SK-MEL-5 (cell line): ENCODE results near the gene CTTN. TPM values are rescaled to one million over a fixed set of nuclear protein-coding genes. Genes with fewer than 3 reads are reported as not detected.

ENCODE experiments used
- DNase-seq: peaks from one replicate; pipeline ENCODE4 v3.0.0-alpha.2; 2016; ENCODE audit warnings: low read depth, low spot score
- in situ Hi-C: cut with HindIII; loops from 2 replicates; pipeline ENCODE4 v1.10.0; 2016; ENCODE audit warnings: low sequenced_read_pairs, high pct_unique_total_duplicates, low pct_unique_long_range_greater_than_20kb
- polyA plus RNA-seq, 2 experiments: library from polyadenylated mRNA; depleted of rRNA; stranded (reverse); fragments of >200 nt; gene quantifications; 2 replicates each; pipeline ENCODE4 v1.2.3, GENCODE V29; 2015
- total RNA-seq: library from RNA; depleted of rRNA; stranded (reverse); fragments of >200 nt; shearing (Covaris generic); gene quantifications from 2 replicates; pipeline ENCODE4 v1.2.3, GENCODE V29; 2014; rRNA removed

Gene CTTN
- total RNA-seq, result 647 and 651 TPM in 2 replicates
- 766 and 876 TPM in 2 replicates for polyA plus RNA-seq (2015; cell fraction: cytosol; rRNA removed)
- polyA plus RNA-seq (2015; cell fraction: nucleus; rRNA removed), result 4,663 and 5,004 TPM in 2 replicates

- in situ Hi-C loops, result no loop called here
- peak; percentile 97 for DNase-seq
Measured at GRCh38 chr11:70397983-70398833, at the start of gene CTTN. Gene CTTN, plus strand, starts transcription at chr11:70398529. Its CDS starts 8,769 bp downstream, at chr11:70407298.

GRCh38 chr11:70348608-70349007, 49.7 kb upstream of the CTTN start:
- DNase-seq, result no peak
- in situ Hi-C loops, result no loop called here

GRCh38 chr11:70351646-70352045, 46.7 kb upstream of the CTTN start:
- no peak for DNase-seq
- in situ Hi-C loops, result loop anchor here (5.0 kb wide), 1 partner anchor 69 kb away; no protein-coding TSS in a partner anchor

DNA sequence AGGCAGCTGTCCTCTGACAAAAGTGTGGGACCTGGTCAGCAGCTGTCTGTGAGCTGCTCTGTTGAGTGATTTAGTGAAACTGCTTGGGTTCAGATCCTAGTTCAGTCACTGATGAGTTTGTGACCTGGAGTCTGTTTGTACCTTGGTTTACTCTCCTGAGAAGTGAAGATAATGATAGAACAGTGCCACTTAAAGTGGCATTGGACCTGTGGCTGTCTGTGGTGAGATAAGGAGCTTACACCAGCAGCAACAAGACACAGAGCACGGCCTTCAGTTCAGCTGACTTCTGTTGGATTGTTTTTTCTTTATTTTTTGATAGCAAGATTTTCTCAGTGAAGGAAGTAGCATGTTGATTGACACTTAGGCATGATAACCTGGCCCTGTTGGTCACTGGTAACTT, 46.2 kb upstream of the CTTN start:
- in situ Hi-C loops, result loop anchor here (5.0 kb wide), 1 partner anchor 70 kb away; no protein-coding TSS in a partner anchor
- DNase-seq, result no peak

GRCh38 chr11:70352601-70353000, 45.7 kb upstream of the CTTN start:
- in situ Hi-C loops, result loop anchor here (5.0 kb wide), 1 partner anchor 70 kb away; no protein-coding TSS in a partner anchor
- no peak for DNase-seq

- in situ Hi-C loops, result loop anchor here (5.0 kb wide), 1 partner anchor 71 kb away; no protein-coding TSS in a partner anchor
- no peak for DNase-seq
Measured at GRCh38 chr11:70353329-70353728, 45.0 kb upstream of the CTTN start.

- in situ Hi-C loops, result loop anchor here (5.0 kb wide), 1 partner anchor 72 kb away; no protein-coding TSS in a partner anchor
- DNase-seq, result no peak
Measured at GRCh38 chr11:70353900-70354568, 44.3 kb upstream of the CTTN start.

DNA sequence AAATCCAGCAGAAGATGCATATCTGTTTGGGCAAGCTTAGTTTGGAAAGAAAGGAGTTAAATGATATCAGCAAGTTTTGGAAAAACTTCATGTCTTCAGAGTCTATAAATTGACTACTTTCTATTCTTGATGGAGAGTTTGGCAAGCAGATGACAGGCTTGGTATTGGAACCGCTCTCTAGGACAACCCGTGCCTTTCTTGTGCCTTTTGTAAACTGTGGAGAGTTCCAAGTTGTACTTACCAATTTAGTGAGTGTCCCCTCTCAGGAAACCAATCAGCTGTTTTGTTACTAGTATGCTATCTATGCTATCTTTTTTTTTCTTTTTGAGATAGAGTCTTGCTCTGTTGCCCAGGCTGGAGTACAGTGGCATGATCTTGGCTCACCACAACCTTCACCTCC, 43.7 kb upstream of the CTTN start:
- no peak for DNase-seq
- in situ Hi-C loops, result loop anchor here (5.0 kb wide), 1 partner anchor 72 kb away; no protein-coding TSS in a partner anchor

- in situ Hi-C loops, result no loop called here
- no peak for DNase-seq
Measured at GRCh38 chr11:70358753-70359152, 39.6 kb upstream of the CTTN start.

GRCh38 chr11:70359451-70360205, 38.7 kb upstream of the CTTN start:
- no peak for DNase-seq
- in situ Hi-C loops, result no loop called here

GRCh38 chr11:70360211-70360610, 38.1 kb upstream of the CTTN start:
- DNase-seq, result no peak

GRCh38 chr11:70364178-70364577, 34.2 kb upstream of the CTTN start:
- in situ Hi-C loops, result no loop called here
- DNase-seq, result no peak

More at GRCh38 chr11:70360211-70360610, 38.1 kb upstream of the CTTN start:
- in situ Hi-C loops, result no loop called here

GRCh38 chr11:70364745-70365543, 33.4 kb upstream of the CTTN start:
- in situ Hi-C loops, result no loop called here
- DNase-seq, result no peak

GRCh38 chr11:70365544-70365927, 32.8 kb upstream of the CTTN start:
- no peak for DNase-seq
- in situ Hi-C loops, result no loop called here

DNA sequence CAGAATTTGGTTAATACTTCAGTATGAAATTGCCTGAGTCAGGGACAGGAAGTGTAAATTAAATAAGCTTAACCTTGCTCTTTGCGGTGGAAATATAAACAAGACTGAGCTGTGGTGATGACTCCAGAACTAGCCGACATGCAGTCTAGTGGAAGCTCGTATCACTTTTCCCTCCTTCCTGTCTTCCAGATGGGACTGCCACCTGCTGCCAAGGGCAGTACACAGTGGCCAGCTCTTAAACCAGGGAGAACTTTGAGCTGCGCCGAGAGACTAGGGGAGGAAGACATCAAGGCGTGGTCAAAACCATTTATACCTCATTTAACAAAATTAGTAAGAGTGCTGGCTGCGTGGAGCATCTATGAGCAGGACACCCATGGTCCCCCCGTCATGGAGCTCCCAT, 31.3 kb upstream of the CTTN start:
- in situ Hi-C loops, result no loop called here
- no peak for DNase-seq

- in situ Hi-C loops, result no loop called here
- DNase-seq, result no peak
Measured at GRCh38 chr11:70368961-70369360, 29.4 kb upstream of the CTTN start.

DNA sequence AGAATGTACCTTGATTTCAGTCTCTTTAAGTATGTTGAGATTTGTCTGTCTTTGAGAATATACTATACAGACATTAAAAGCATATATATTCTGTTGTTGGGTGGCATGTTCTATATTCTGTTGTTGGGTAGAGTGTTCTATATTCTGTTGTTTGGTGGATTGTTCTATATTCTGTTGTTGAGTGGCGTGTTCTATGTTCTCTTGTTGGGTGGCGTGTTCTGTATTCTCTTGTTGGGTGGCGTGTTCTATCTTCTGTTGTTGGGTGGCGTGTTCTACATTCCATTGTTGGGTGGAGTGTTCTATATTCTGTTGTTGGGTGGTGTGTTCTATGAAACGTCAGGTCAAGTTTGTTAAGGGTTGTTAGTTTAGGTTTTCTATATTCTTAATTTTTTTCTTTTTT, 27.1 kb upstream of the CTTN start:
- in situ Hi-C loops, result no loop called here
- no peak for DNase-seq
